WTC11 (cell line): ENCODE data around the gene PIK3C2B. TPM values are rescaled to one million over a fixed set of nuclear protein-coding genes. Genes with fewer than 3 reads are reported as not detected.

ENCODE experiments used
- ATAC-seq: fragments of 200-7000 bp; cut with Tn5 transposase; 2 replicates; pipeline ENCODE4 v1.10.0; 2021; ENCODE audit warnings: mild to moderate bottlenecking, moderate library complexity
- CTCF ChIA-PET: fragments of 300-600 bp; sonication (Branson Sonifier 250); formaldehyde crosslinking; loops from one replicate; lab custom pipeline; 2021; ENCODE audit warnings: antibody characterized with exemption; lab: Charles Lee
- POLR2A ChIA-PET: fragments of 350-600 bp; sonication (Branson Sonifier 250); formaldehyde crosslinking; loops from one replicate; lab custom pipeline; 2021; ENCODE audit warnings: antibody characterized with exemption; lab: Charles Lee
- DNase-seq: peaks from one replicate; pipeline ENCODE4 v3.0.0; 2021; ENCODE audit warnings: low spot score
- H3K27ac Mint-ChIP-seq: 2 replicates; pipeline ENCODE4 v1.8.0; 2021; ENCODE audit warnings: mixed read lengths
- H3K27me3 Mint-ChIP-seq: 2 replicates; pipeline ENCODE4 v1.8.0; 2021; ENCODE audit warnings: low read depth, mild to moderate bottlenecking, moderate library complexity, mixed read lengths
- H3K36me3 Mint-ChIP-seq: 2 replicates; pipeline ENCODE4 v1.8.0; 2021; ENCODE audit warnings: mixed read lengths
- H3K4me1 Mint-ChIP-seq: 2 replicates; pipeline ENCODE4 v1.8.0; 2022; ENCODE audit warnings: mixed read lengths
- H3K4me3 Mint-ChIP-seq: 2 replicates; pipeline ENCODE4 v1.8.0; 2021; ENCODE audit warnings: mild to moderate bottlenecking, moderate library complexity, mixed read lengths
- H3K9me3 Mint-ChIP-seq: 2 replicates; pipeline ENCODE4 v1.8.0; 2021; ENCODE audit warnings: mixed read lengths
- ATF1 ChIP-seq: sonication (generic); formaldehyde crosslinking; IDR thresholded peaks from 2 replicates; pipeline ENCODE4 v1.8.1; 2023; ENCODE audit warnings: mild to moderate bottlenecking, moderate library complexity, missing genetic modification reagents
- CBFB ChIP-seq: sonication (generic); formaldehyde crosslinking; IDR thresholded peaks from 2 replicates; pipeline ENCODE4 v1.8.1; 2022; ENCODE audit warnings: mild to moderate bottlenecking, low read depth, missing genetic modification reagents
- CREB1 ChIP-seq: sonication (generic); formaldehyde crosslinking; IDR thresholded peaks from 2 replicates; pipeline ENCODE4 v1.8.0; 2023; ENCODE audit warnings: mild to moderate bottlenecking, missing genetic modification reagents
- FOXJ3 ChIP-seq: sonication (generic); formaldehyde crosslinking; IDR thresholded peaks from 2 replicates; pipeline ENCODE4 v1.9.0; 2021; ENCODE audit warnings: missing genetic modification reagents, mild to moderate bottlenecking, borderline replicate concordance
- FOXP1 ChIP-seq: sonication (generic); formaldehyde crosslinking; IDR thresholded peaks from 2 replicates; pipeline ENCODE4 v1.8.0; 2022; ENCODE audit warnings: missing genetic modification reagents, mild to moderate bottlenecking, moderate library complexity, borderline replicate concordance
- FOXP4 ChIP-seq: sonication (generic); formaldehyde crosslinking; IDR thresholded peaks from 2 replicates; pipeline ENCODE4 v1.8.0; 2022; ENCODE audit warnings: mild to moderate bottlenecking, missing genetic modification reagents
- GTF2I ChIP-seq: fragments of 250-450 bp; sonication (Bioruptor Pico); conservative IDR thresholded peaks from 2 replicates; pipeline ENCODE4 v1.4.0; 2021; ENCODE audit warnings: mild to moderate bottlenecking
- MXD4 ChIP-seq: fragments of 250-450 bp; sonication (Bioruptor Pico); IDR thresholded peaks from 2 replicates; pipeline ENCODE4 v1.8.0; 2021; ENCODE audit warnings: mild to moderate bottlenecking, moderate library complexity, borderline replicate concordance
- MYBL2 ChIP-seq: sonication (generic); formaldehyde crosslinking; IDR thresholded peaks from 2 replicates; pipeline ENCODE4 v1.8.1; 2023; ENCODE audit warnings: mild to moderate bottlenecking, moderate library complexity, missing genetic modification reagents
- NFATC4 ChIP-seq: fragments of 250-450 bp; sonication (Bioruptor Pico); IDR thresholded peaks from 2 replicates; pipeline ENCODE4 v1.9.0; 2021; ENCODE audit warnings: mild to moderate bottlenecking
- NFE2L1 ChIP-seq: sonication (generic); formaldehyde crosslinking; IDR thresholded peaks from 2 replicates; pipeline ENCODE4 v1.8.1; 2023; ENCODE audit warnings: missing genetic modification reagents
- PREB ChIP-seq: sonication (generic); formaldehyde crosslinking; IDR thresholded peaks from 2 replicates; pipeline ENCODE4 v1.8.1; 2022; ENCODE audit warnings: mild to moderate bottlenecking, missing genetic modification reagents, moderate library complexity, borderline replicate concordance
- RORB ChIP-seq: fragments of 250-450 bp; sonication (Bioruptor Pico); IDR thresholded peaks from 2 replicates; pipeline ENCODE4 v1.9.0; 2021; ENCODE audit warnings: mild to moderate bottlenecking
- SP1 ChIP-seq: sonication (generic); formaldehyde crosslinking; conservative IDR thresholded peaks from 2 replicates; pipeline ENCODE4 v1.8.1; 2022; ENCODE audit warnings: missing genetic modification reagents
- ZBTB43 ChIP-seq: sonication (generic); formaldehyde crosslinking; IDR thresholded peaks from 2 replicates; pipeline ENCODE4 v1.8.1; 2023; ENCODE audit warnings: mild to moderate bottlenecking, missing genetic modification reagents
- ZNF138 ChIP-seq: sonication (generic); formaldehyde crosslinking; conservative IDR thresholded peaks from 2 replicates; pipeline ENCODE4 v1.8.1; 2022; ENCODE audit warnings: mild to moderate bottlenecking, moderate library complexity, missing genetic modification reagents
- ZNF423 ChIP-seq: fragments of 250-450 bp; sonication (Bioruptor Pico); IDR thresholded peaks from 2 replicates; pipeline ENCODE4 v2.1.2; 2022; ENCODE audit warnings: mild to moderate bottlenecking, moderate library complexity
- ZNF671 ChIP-seq: fragments of 250-450 bp; sonication (Bioruptor Pico); IDR thresholded peaks from 2 replicates; pipeline ENCODE4 v1.8.0; 2021; ENCODE audit warnings: mild to moderate bottlenecking
- total RNA-seq: library from RNA; stranded (reverse); gene quantifications from 3 replicates; pipeline ENCODE4 v1.2.3, GENCODE V29; 2021
- TF ChIP-seq, protein P1 (sequence below): sonication (generic); formaldehyde crosslinking; IDR thresholded peaks from 2 replicates; pipeline ENCODE4 v1.8.0; 2022; ENCODE audit warnings: mild to moderate bottlenecking, missing genetic modification reagents
- TF ChIP-seq, protein P2 (sequence below): sonication (generic); formaldehyde crosslinking; IDR thresholded peaks from 2 replicates; pipeline ENCODE4 v1.8.0; 2023; ENCODE audit warnings: missing genetic modification reagents
- TF ChIP-seq, protein P3 (sequence below): sonication (generic); formaldehyde crosslinking; IDR thresholded peaks from 2 replicates; pipeline ENCODE4 v1.8.1; 2022; ENCODE audit warnings: low read depth, mild to moderate bottlenecking, moderate library complexity, missing genetic modification reagents, borderline replicate concordance
- TF ChIP-seq, protein P4 (sequence below): fragments of 250-450 bp; sonication (Bioruptor Pico); conservative IDR thresholded peaks from 2 replicates; pipeline ENCODE4 v1.9.0; 2021; ENCODE audit warnings: mild to moderate bottlenecking
- TF ChIP-seq, protein P5 (sequence below): fragments of 250-450 bp; sonication (Bioruptor Pico); IDR thresholded peaks from 2 replicates; pipeline ENCODE4 v1.9.0; 2021; ENCODE audit warnings: mild to moderate bottlenecking

Gene PIK3C2B
- total RNA-seq, 1 experiment from 2014 or later = 27.7 TPM

DNA sequence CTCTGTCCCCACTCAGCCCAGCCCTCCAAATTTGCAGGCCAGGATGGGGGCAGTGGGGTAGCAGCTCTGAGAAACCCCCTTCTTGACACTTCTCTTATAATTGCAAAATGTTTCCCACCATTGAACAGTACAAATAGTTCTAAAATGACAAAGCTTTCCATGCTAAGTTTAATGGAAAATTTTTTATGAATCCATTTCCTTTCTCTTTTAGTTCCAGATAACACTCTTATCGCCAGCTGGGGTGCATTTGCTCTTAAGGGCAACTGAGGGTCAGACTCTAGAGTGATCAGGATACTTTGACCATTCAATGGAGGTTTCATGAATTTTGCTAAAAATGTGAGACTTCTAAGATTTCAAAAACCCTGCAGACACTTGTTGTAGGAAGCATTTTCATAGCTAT, 29.9 kb downstream of the PIK3C2B start:
- Mint-ChIP-seq H3K4me1 (peaks cover 11% of the 10 kb centered on the region; the same call in 1 of the 2 replicates), H3K27ac (no peak overlapping the region), H3K36me3 (peaks cover 15% of the 10 kb centered on the region), H3K9me3 (no peaks in the 10 kb centered on the region), H3K4me3 (no peak overlapping the region), H3K27me3 (no peaks in the 10 kb centered on the region)
- TF ChIP-seq MYBL2 (CRISPR knock-in tag) (no peak), ZNF138 (CRISPR knock-in tag) (no peak), ATF1 (CRISPR knock-in tag) (no peak), CBFB (no peak), CREB1 (CRISPR knock-in tag) (no peak), NFATC4 (CRISPR knock-in tag) (no peak), FOXJ3 (CRISPR knock-in tag) (no peak), GTF2I (no peak), FOXP1 (CRISPR knock-in tag) (no peak), MXD4 (no peak), RORB (no peak)
- TF ChIP-seq, protein P1, sequence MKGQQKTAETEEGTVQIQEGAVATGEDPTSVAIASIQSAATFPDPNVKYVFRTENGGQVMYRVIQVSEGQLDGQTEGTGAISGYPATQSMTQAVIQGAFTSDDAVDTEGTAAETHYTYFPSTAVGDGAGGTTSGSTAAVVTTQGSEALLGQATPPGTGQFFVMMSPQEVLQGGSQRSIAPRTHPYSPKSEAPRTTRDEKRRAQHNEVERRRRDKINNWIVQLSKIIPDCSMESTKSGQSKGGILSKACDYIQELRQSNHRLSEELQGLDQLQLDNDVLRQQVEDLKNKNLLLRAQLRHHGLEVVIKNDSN (CRISPR knock-in tag) = no peak
- TF ChIP-seq, protein P2, sequence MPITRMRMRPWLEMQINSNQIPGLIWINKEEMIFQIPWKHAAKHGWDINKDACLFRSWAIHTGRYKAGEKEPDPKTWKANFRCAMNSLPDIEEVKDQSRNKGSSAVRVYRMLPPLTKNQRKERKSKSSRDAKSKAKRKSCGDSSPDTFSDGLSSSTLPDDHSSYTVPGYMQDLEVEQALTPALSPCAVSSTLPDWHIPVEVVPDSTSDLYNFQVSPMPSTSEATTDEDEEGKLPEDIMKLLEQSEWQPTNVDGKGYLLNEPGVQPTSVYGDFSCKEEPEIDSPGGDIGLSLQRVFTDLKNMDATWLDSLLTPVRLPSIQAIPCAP (CRISPR knock-in tag) = no peak
- TF ChIP-seq, protein P3, sequence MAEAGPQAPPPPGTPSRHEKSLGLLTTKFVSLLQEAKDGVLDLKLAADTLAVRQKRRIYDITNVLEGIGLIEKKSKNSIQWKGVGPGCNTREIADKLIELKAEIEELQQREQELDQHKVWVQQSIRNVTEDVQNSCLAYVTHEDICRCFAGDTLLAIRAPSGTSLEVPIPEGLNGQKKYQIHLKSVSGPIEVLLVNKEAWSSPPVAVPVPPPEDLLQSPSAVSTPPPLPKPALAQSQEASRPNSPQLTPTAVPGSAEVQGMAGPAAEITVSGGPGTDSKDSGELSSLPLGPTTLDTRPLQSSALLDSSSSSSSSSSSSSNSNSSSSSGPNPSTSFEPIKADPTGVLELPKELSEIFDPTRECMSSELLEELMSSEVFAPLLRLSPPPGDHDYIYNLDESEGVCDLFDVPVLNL (CRISPR knock-in tag) = no peak
- TF ChIP-seq, protein P4, sequence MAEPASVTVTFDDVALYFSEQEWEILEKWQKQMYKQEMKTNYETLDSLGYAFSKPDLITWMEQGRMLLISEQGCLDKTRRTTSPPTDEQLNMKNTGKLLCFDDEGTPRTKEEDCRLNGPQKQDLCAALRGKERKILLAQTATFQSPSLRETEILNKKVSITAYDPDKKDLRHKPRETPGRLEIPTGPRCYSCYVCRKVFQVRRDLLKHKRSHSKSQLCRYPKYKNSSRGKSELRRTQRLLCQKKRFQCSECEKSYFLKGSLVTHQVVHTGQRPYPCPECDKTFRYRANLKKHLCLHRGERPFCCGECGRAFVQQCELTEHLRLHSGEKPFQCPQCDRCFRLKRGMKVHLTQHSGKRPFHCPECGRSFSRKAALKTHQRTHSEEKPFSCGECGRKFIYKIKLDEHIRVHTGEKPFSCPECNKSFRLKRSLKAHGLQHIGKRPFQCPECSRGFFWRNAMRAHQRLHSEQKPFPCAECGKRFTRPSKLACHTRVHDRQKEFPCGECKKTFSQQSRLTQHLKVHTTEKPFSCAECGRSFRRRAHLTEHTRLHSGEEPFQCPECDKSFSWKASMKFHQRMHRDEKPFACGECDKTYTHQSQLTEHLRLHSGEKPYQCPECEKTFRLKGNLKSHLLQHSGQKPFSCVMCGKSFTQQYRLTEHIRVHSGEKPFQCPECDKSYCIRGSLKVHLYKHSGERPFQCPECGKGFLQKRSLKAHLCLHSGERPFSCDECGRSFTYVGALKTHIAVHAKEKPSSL (CRISPR knock-in tag) = no peak
- ATAC-seq (no peak), DNase-seq (no peak)
- ChIA-PET POLR2A (no interaction called here), CTCF (interaction anchor here (2.8 to 7.6 kb wide), 3 partner anchors 18 to 39 kb away, joined by 11 to 63 read pairs (median 13); no protein-coding TSS in a partner anchor)

DNA sequence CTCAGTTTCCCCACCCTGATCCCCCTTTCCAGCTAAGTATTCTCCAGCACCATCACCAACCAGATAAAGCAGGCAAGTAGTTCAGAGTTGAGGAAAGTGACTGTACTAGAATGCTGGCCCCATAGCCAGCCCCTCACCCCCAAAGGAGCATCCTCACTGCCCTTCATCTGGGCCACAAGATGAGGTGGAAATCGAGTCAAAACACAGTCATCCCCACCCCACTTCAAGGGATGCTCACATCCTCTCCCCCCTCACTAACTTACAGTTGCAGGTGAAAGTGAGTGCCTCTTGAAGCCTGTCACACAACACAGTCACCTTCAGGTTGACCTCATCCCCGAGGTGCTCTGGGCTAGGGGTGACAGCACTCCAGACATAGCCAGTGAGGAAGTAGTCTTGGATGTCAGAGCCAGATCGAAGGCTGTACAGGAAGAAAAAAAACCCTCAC, 30.4 kb downstream of the PIK3C2B start:
- DNase-seq (no peak), ATAC-seq (no peak)
- POLR2A ChIA-PET = no interaction called here
- Mint-ChIP-seq H3K27me3 (no peaks in the 10 kb centered on the region), H3K9me3 (no peaks in the 10 kb centered on the region), H3K36me3 (peaks cover 20% of the 10 kb centered on the region), H3K4me3 (no peak overlapping the region), H3K27ac (no peak overlapping the region), H3K4me1 (peaks cover 11% of the 10 kb centered on the region; the same call in 1 of the 2 replicates)
- CTCF ChIA-PET = interaction anchor here (1.2 to 7.6 kb wide), 4 partner anchors 14 to 33 kb away, joined by 6 to 63 read pairs (median 10); partner anchors contain the start of gene PIK3C2B
- TF ChIP-seq FOXP4 (CRISPR knock-in tag) (no peak), SP1 (no peak), NFE2L1 (no peak), PREB (CRISPR knock-in tag) (no peak), ZNF423 (CRISPR knock-in tag) (no peak), FOXJ3 (CRISPR knock-in tag) (no peak), MXD4 (no peak), ZNF671 (CRISPR knock-in tag) (no peak), ZBTB43 (CRISPR knock-in tag) (no peak)
- TF ChIP-seq, protein P5, sequence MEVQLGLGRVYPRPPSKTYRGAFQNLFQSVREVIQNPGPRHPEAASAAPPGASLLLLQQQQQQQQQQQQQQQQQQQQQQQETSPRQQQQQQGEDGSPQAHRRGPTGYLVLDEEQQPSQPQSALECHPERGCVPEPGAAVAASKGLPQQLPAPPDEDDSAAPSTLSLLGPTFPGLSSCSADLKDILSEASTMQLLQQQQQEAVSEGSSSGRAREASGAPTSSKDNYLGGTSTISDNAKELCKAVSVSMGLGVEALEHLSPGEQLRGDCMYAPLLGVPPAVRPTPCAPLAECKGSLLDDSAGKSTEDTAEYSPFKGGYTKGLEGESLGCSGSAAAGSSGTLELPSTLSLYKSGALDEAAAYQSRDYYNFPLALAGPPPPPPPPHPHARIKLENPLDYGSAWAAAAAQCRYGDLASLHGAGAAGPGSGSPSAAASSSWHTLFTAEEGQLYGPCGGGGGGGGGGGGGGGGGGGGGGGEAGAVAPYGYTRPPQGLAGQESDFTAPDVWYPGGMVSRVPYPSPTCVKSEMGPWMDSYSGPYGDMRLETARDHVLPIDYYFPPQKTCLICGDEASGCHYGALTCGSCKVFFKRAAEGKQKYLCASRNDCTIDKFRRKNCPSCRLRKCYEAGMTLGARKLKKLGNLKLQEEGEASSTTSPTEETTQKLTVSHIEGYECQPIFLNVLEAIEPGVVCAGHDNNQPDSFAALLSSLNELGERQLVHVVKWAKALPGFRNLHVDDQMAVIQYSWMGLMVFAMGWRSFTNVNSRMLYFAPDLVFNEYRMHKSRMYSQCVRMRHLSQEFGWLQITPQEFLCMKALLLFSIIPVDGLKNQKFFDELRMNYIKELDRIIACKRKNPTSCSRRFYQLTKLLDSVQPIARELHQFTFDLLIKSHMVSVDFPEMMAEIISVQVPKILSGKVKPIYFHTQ = no peak
